Karpas-422 (cell line): ENCODE results near the gene TSC22D4. TPM values are rescaled to one million over a fixed set of nuclear protein-coding genes. Genes with fewer than 3 reads are reported as not detected.
A peak's percentile ranks its signal among the peaks of the same experiment; 100 is the strongest.

Source experiments
- DNase-seq: peaks from one replicate; pipeline ENCODE4 v3.0.0-alpha.2; 2015
- H2AFZ ChIP-seq: fragments of 200-600 bp; sonication (generic); 2 replicates; pipeline ENCODE4 v1.6.1; 2014; ENCODE audit warnings: antibody characterized with exemption, low read length, mixed read lengths
- H3K27ac ChIP-seq: fragments of 200-600 bp; sonication (generic); 2 replicates; pipeline ENCODE4 v1.5.1; 2014; ENCODE audit warnings: mild to moderate bottlenecking, low read length, moderate library complexity
- H3K27me3 ChIP-seq: fragments of 200-600 bp; sonication (generic); 2 replicates; pipeline ENCODE4 v1.6.1; 2014; ENCODE audit warnings: low read length, mixed read lengths
- H3K36me3 ChIP-seq: fragments of 200-600 bp; sonication (generic); 2 replicates; pipeline ENCODE4 v1.6.1; 2014; ENCODE audit warnings: low read length, mixed read lengths; ENCODE audit not compliant: insufficient read depth
- H3K4me1 ChIP-seq: fragments of 200-600 bp; sonication (generic); 2 replicates; pipeline ENCODE4 v1.6.1; 2014; ENCODE audit warnings: mild to moderate bottlenecking, low read length, mixed read lengths
- H3K4me2 ChIP-seq: fragments of 200-600 bp; sonication (generic); 2 replicates; pipeline ENCODE4 v1.6.1; 2014; ENCODE audit warnings: low read length, low read depth, mild to moderate bottlenecking; ENCODE audit not compliant: poor library complexity, severe bottlenecking
- H3K4me3 ChIP-seq: fragments of 200-600 bp; sonication (generic); 2 replicates; pipeline ENCODE4 v1.5.1; 2014; ENCODE audit warnings: mild to moderate bottlenecking, antibody characterized with exemption, low read length, mixed read lengths
- H3K79me2 ChIP-seq: fragments of 200-600 bp; sonication (generic); 2 replicates; pipeline ENCODE4 v1.6.1; 2014; ENCODE audit warnings: mild to moderate bottlenecking, low read length, mixed read lengths
- H3K9ac ChIP-seq: fragments of 200-600 bp; sonication (generic); 2 replicates; pipeline ENCODE4 v1.6.0; 2014; ENCODE audit warnings: low read length
- H3K9me2 ChIP-seq: fragments of 200-600 bp; sonication (generic), shearing (Covaris generic); replicated peaks from 2 replicates; pipeline ENCODE4 v1.6.0; 2014; ENCODE audit warnings: mild to moderate bottlenecking, low read length, moderate library complexity; ENCODE audit not compliant: insufficient read depth
- H3K9me3 ChIP-seq: fragments of 300-700, 200-600 bp; sonication (generic); 2 replicates; pipeline ENCODE4 v1.6.1; 2014; ENCODE audit warnings: low read length, mixed read lengths
- H4K20me1 ChIP-seq: fragments of 200-600 bp; sonication (generic); 2 replicates; pipeline ENCODE4 v1.6.1; 2014; ENCODE audit warnings: mild to moderate bottlenecking, antibody characterized with exemption, low read length, low read depth; ENCODE audit not compliant: insufficient read depth
- total RNA-seq: library from RNA; depleted of rRNA; stranded (reverse); fragments of >200 nt; shearing (Covaris generic); gene quantifications from 2 replicates; pipeline ENCODE4 v1.2.3, GENCODE V29; 2014; ENCODE audit warnings: low replicate concordance

The TSC22D4 gene
- total RNA-seq, 1 experiment from 2014 or later: 40.4 TPM

- Histone ChIP-seq H3K4me3 (no peak overlapping the region), H3K9ac (peak overlapping the region; percentile 36), H3K27ac (no peak overlapping the region), H2AFZ (no peak overlapping the region), H3K79me2 (no peaks in the 10 kb centered on the region), H3K9me3 (no peaks in the 10 kb centered on the region), H3K4me2 (peak overlapping the region; percentile 39), H3K27me3 (no peaks in the 10 kb centered on the region), H3K36me3 (no peaks in the 10 kb centered on the region), H4K20me1 (no peaks in the 10 kb centered on the region), H3K9me2 (no peaks in the 10 kb centered on the region), H3K4me1 (peaks cover 11% of the 10 kb centered on the region)
- DNase-seq: peak; percentile 83
Observed at GRCh38 chr7:100516135-100516812, 37.3 kb upstream of the TSC22D4 start.

- Histone ChIP-seq H2AFZ (no peak overlapping the region), H3K4me3 (no peak overlapping the region), H4K20me1 (no peaks in the 10 kb centered on the region), H3K79me2 (no peaks in the 10 kb centered on the region), H3K9ac (no peak overlapping the region), H3K36me3 (no peaks in the 10 kb centered on the region), H3K27me3 (no peaks in the 10 kb centered on the region), H3K9me3 (no peaks in the 10 kb centered on the region), H3K9me2 (no peaks in the 10 kb centered on the region), H3K4me1 (peaks cover 11% of the 10 kb centered on the region), H3K27ac (no peak overlapping the region), H3K4me2 (no peak overlapping the region)
- DNase-seq: no peak
Observed at GRCh38 chr7:100515072-100515532, 36.1 kb upstream of the TSC22D4 start.

GRCh38 chr7:100513212-100513810, 34.3 kb upstream of the TSC22D4 start:
- Histone ChIP-seq H3K79me2 (no peaks in the 10 kb centered on the region), H3K9ac (no peak overlapping the region), H2AFZ (no peak overlapping the region), H3K4me2 (no peak overlapping the region), H3K9me3 (no peaks in the 10 kb centered on the region), H3K9me2 (no peaks in the 10 kb centered on the region), H4K20me1 (no peaks in the 10 kb centered on the region), H3K36me3 (no peaks in the 10 kb centered on the region), H3K4me1 (peaks cover 11% of the 10 kb centered on the region), H3K4me3 (no peak overlapping the region), H3K27ac (no peak overlapping the region), H3K27me3 (no peaks in the 10 kb centered on the region)
- no peak for DNase-seq

GRCh38 chr7:100510437-100511239, 31.6 kb upstream of the TSC22D4 start:
- Histone ChIP-seq H4K20me1 (no peaks in the 10 kb centered on the region), H3K36me3 (no peaks in the 10 kb centered on the region), H3K9me3 (no peaks in the 10 kb centered on the region), H3K9ac (no peak overlapping the region), H3K27me3 (no peaks in the 10 kb centered on the region), H3K4me3 (no peak overlapping the region), H3K9me2 (no peaks in the 10 kb centered on the region), H2AFZ (no peak overlapping the region), H3K27ac (no peak overlapping the region), H3K4me2 (no peak overlapping the region), H3K79me2 (no peaks in the 10 kb centered on the region), H3K4me1 (no peaks in the 10 kb centered on the region; the same call in 1 of the 2 replicates)
- DNase-seq: no peak

- H3K79me2 ChIP-seq: no peaks in the 10 kb centered on the region
- no peak for DNase-seq
- H3K4me1 ChIP-seq: no peaks in the 10 kb centered on the region
- H3K4me3 ChIP-seq: no peak overlapping the region
- no peak overlapping the region for H3K27ac ChIP-seq
- no peaks in the 10 kb centered on the region for H3K27me3 ChIP-seq
- H4K20me1 ChIP-seq: no peaks in the 10 kb centered on the region
- no peaks in the 10 kb centered on the region for H3K9me2 ChIP-seq
- H3K9me3 ChIP-seq: no peaks in the 10 kb centered on the region
- H3K9ac ChIP-seq: no peak overlapping the region
- H2AFZ ChIP-seq: no peak overlapping the region
- H3K36me3 ChIP-seq: no peaks in the 10 kb centered on the region
- H3K4me2 ChIP-seq: no peak overlapping the region
Observed at GRCh38 chr7:100509231-100509630, 30.2 kb upstream of the TSC22D4 start.

GRCh38 chr7:100506356-100506923, 27.4 kb upstream of the TSC22D4 start:
- Histone ChIP-seq H3K27ac (no peak overlapping the region), H4K20me1 (no peaks in the 10 kb centered on the region), H3K9me2 (no peaks in the 10 kb centered on the region), H3K4me1 (no peaks in the 10 kb centered on the region), H3K4me2 (no peak overlapping the region), H3K9me3 (no peaks in the 10 kb centered on the region), H3K4me3 (no peak overlapping the region), H3K9ac (no peak overlapping the region), H3K27me3 (no peaks in the 10 kb centered on the region), H3K79me2 (no peaks in the 10 kb centered on the region), H3K36me3 (no peaks in the 10 kb centered on the region), H2AFZ (no peak overlapping the region)
- peak; percentile 49 for DNase-seq

- no peak overlapping the region for H3K9ac ChIP-seq
- H2AFZ ChIP-seq: no peak overlapping the region
Observed at GRCh38 chr7:100504887-100505611, 26.0 kb upstream of the TSC22D4 start.

More at GRCh38 chr7:100504887-100505611, 26.0 kb upstream of the TSC22D4 start:
- Histone ChIP-seq H3K9me2 (no peaks in the 10 kb centered on the region), H3K9me3 (no peaks in the 10 kb centered on the region), H3K27ac (no peak overlapping the region), H3K4me3 (no peak overlapping the region), H3K36me3 (no peaks in the 10 kb centered on the region), H4K20me1 (no peaks in the 10 kb centered on the region), H3K4me2 (no peak overlapping the region), H3K4me1 (no peaks in the 10 kb centered on the region), H3K27me3 (no peaks in the 10 kb centered on the region), H3K79me2 (no peaks in the 10 kb centered on the region)
- DNase-seq: no peak
